Measurements from ENCODE around the gene ENTPD1.

DNA sequence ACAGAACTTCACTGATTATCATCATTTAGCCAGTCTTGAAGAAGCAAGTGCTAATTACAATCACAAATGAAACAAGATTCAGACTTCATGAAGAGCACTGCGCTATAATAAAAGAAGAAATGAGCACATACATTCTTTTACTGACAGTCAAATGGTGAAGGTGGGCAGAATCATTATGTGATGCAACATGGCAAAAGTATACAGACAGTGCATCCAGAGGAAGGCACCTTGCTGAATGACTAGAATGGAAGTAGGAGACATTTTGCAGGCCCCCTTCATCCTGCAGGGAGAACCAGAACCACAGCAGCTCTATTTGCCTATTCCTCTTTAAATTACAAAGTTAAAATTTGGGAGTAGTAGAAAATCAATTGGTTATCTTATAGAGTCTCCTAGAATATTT is 120.8 kb downstream of the ENTPD1 start:
- TF ChIP-seq, protein P1, sequence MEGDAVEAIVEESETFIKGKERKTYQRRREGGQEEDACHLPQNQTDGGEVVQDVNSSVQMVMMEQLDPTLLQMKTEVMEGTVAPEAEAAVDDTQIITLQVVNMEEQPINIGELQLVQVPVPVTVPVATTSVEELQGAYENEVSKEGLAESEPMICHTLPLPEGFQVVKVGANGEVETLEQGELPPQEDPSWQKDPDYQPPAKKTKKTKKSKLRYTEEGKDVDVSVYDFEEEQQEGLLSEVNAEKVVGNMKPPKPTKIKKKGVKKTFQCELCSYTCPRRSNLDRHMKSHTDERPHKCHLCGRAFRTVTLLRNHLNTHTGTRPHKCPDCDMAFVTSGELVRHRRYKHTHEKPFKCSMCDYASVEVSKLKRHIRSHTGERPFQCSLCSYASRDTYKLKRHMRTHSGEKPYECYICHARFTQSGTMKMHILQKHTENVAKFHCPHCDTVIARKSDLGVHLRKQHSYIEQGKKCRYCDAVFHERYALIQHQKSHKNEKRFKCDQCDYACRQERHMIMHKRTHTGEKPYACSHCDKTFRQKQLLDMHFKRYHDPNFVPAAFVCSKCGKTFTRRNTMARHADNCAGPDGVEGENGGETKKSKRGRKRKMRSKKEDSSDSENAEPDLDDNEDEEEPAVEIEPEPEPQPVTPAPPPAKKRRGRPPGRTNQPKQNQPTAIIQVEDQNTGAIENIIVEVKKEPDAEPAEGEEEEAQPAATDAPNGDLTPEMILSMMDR (IDR thresholded peaks at IDR 0.05) = no peak
- no peak for TF ChIP-seq POLR2AphosphoS5 (IDR thresholded peaks at IDR 0.05)

Measured in esophagus muscularis mucosa (tissue), 3 donors.